Ascending aorta (tissue), 2 donors: ENCODE measurements around the gene SLC35C1. TPM values are rescaled to one million over a fixed set of nuclear protein-coding genes. Genes with fewer than 3 reads are reported as not detected.
A peak's percentile ranks its signal among the peaks of the same experiment; 100 is the strongest.

Experiments used
- DNase-seq, 2 donors: peaks; one replicate each; pipeline ENCODE4 v3.0.0-alpha.2; 2019; ENCODE audit warnings: low spot score in 2 of 2
- H3K27ac ChIP-seq, 2 donors: fragments of 200-600 bp; sonication (generic); one replicate each; pipeline ENCODE4 v1.5.1; 2016 to 2017; ENCODE audit warnings: mild to moderate bottlenecking in 1 of 2
- H3K27me3 ChIP-seq: fragments of 200-600 bp; sonication (generic); one replicate; pipeline ENCODE4 v1.5.1; 2017
- H3K36me3 ChIP-seq, 2 donors: fragments of 200-600 bp; sonication (generic); one replicate each; pipeline ENCODE4 v1.5.1; 2016
- H3K4me1 ChIP-seq, 2 donors: fragments of 200-600 bp; sonication (generic); one replicate each; pipeline ENCODE4 v1.5.1; 2016 to 2017; ENCODE audit warnings: mild to moderate bottlenecking in 1 of 2
- H3K4me3 ChIP-seq, 2 donors: fragments of 200-600 bp; sonication (generic); one replicate each; pipeline ENCODE4 v1.5.1; 2016 to 2017; ENCODE audit warnings: mild to moderate bottlenecking in 1 of 2
- H3K9me3 ChIP-seq, 2 donors: fragments of 200-600 bp; sonication (generic); one replicate each; pipeline ENCODE4 v1.5.1; 2016
- intact Hi-C: fragments of 100-400 bp; cut with DNase I; formaldehyde crosslinking; loops from one replicate; pipeline ENCODE4 v1.15.1; 2023
- total RNA-seq: library from RNA; depleted of rRNA; stranded (reverse); fragments of >200 nt; gene quantifications from one replicate; pipeline ENCODE4 v1.1.0, GENCODE V29; 2016
- TF ChIP-seq, protein P1 (sequence below), 3 experiments: fragments of 200-600 bp in 2 of 3; fragments of 450-650 bp in 1 of 3; sonication (generic) in 2 of 3; IDR thresholded peaks; one replicate each; pipeline ENCODE4 v1.5.1; 2016 to 2019; ENCODE audit warnings: antibody characterized with exemption in 3 of 3, mild to moderate bottlenecking in 1 of 3, moderate library complexity in 1 of 3

The SLC35C1 gene
- total RNA-seq: 47.7 TPM

GRCh38 chr11:45804761-45805304, at the start of gene SLC35C1:
SLC35C1 (plus strand) TSS chr11:45805149; CDS start chr11:45805802, 653 bp downstream.
- peaks cover 9 to 29% of the 10 kb centered on the region in 2 donors for H3K4me1 ChIP-seq
- TF ChIP-seq, protein P1, sequence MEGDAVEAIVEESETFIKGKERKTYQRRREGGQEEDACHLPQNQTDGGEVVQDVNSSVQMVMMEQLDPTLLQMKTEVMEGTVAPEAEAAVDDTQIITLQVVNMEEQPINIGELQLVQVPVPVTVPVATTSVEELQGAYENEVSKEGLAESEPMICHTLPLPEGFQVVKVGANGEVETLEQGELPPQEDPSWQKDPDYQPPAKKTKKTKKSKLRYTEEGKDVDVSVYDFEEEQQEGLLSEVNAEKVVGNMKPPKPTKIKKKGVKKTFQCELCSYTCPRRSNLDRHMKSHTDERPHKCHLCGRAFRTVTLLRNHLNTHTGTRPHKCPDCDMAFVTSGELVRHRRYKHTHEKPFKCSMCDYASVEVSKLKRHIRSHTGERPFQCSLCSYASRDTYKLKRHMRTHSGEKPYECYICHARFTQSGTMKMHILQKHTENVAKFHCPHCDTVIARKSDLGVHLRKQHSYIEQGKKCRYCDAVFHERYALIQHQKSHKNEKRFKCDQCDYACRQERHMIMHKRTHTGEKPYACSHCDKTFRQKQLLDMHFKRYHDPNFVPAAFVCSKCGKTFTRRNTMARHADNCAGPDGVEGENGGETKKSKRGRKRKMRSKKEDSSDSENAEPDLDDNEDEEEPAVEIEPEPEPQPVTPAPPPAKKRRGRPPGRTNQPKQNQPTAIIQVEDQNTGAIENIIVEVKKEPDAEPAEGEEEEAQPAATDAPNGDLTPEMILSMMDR (IDR thresholded peaks at IDR 0.05): peak in 2 of 3 experiments; percentile 4 to 14
- peak within 1 kb of the TSS; percentile 84 to 90 for H3K27ac ChIP-seq
- peak; percentile 89 to 98 for DNase-seq
- H3K9me3 ChIP-seq: no peaks in the 10 kb centered on the region
- intact Hi-C loops: loop anchor here (1.0 to 10.0 kb wide), 4 partner anchors 34 to 860 kb away; partner anchors contain the start of genes CRY2 and PEX16
- H3K4me3 ChIP-seq: peak within 1 kb of the TSS; percentile 89 to 99
- H3K27me3 ChIP-seq: no peaks in the 10 kb centered on the region
- peaks cover 0 to 9% of the 10 kb centered on the region in 2 donors for H3K36me3 ChIP-seq

DNA sequence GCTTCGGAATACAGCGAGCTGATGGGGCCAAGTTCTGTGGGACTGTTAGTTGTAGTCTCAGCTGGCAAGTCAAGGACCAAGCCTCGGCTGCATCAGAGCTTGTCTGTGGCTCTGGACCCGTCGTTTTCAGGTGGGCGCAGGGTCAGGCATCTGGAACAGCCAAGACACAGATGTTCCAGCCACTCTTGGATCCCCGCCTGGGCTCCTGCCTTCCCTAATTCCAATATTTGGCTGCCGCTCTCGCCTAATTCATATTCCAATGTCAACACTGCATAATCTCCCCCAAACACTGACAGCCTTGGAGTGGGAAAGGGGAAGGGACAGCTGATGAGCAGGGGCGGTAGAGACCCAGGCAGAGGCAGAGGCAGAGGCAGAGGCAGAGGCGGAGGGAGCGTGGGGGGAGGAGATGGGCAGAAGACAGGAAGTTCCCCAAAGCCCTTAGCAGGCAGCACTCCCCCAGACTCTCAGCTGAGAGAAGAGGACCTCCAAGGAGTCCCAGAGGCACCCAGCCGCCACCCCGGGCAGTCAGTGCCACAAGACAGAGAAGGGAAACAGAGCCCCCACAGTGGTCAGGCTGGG, 49.6 kb upstream of the SLC35C1 start:
- Histone ChIP-seq H3K4me1 (peaks cover 9 to 59% of the 10 kb centered on the region in 2 donors), H3K4me3 (no peak overlapping the region), H3K27me3 (no peaks in the 10 kb centered on the region), H3K36me3 (no peaks in the 10 kb centered on the region), H3K27ac (peak overlapping the region; percentile 85 to 89), H3K9me3 (no peaks in the 10 kb centered on the region)
- TF ChIP-seq, protein P1 (IDR thresholded peaks at IDR 0.05): no peak
- DNase-seq: no peak
- intact Hi-C loops: loop anchor here (5.0 kb wide), 1 partner anchor 88 kb away; the partner anchor contains the start of gene CHST1

DNA sequence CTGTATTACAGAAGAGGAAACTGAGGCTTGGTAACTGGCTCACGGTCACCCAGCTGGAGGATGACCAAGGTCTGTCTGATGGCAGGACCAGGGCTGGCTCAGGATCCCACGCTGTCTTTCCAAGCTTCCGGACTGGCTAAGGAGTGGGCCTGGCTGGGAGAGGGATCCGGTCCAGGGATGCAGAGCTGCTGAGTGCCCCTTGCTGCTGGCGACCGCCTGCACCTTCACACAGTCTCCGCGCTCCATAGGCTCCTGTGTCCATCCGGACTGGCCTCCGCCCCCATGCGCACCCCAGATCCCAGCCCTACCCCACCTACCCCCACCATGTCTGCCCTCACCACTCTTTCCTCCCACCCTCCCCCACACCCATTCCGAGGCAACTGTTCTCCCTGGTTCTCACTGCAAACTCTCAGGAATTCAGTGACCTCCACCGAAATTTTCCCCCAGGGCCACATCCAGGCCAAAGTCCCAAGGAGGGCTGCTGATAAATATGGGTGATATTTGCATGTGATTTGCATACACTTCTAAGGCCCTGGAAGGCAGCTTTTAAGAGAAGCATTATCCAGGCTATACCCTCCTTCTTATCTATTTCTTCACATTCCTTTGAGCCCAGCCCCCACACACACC, 48.5 kb upstream of the SLC35C1 start:
- H3K36me3 ChIP-seq: no peaks in the 10 kb centered on the region
- no peaks in the 10 kb centered on the region for H3K9me3 ChIP-seq
- peak overlapping the region; percentile 85 to 89 for H3K27ac ChIP-seq
- TF ChIP-seq, protein P1 (IDR thresholded peaks at IDR 0.05): no peak
- H3K4me1 ChIP-seq: peaks cover 9 to 64% of the 10 kb centered on the region in 2 donors
- DNase-seq: no peak
- no peak overlapping the region for H3K4me3 ChIP-seq
- intact Hi-C loops: loop anchor here (5.0 kb wide), 1 partner anchor 89 kb away; the partner anchor contains the start of gene CHST1
- H3K27me3 ChIP-seq: no peaks in the 10 kb centered on the region

GRCh38 chr11:45757672-45758071, 47.3 kb upstream of the SLC35C1 start:
- intact Hi-C loops: loop anchor here (5.0 kb wide), 1 partner anchor 90 kb away; the partner anchor contains the start of gene CHST1
- no peaks in the 10 kb centered on the region for H3K9me3 ChIP-seq
- DNase-seq: no peak
- no peaks in the 10 kb centered on the region for H3K27me3 ChIP-seq
- no peak overlapping the region for H3K4me3 ChIP-seq
- TF ChIP-seq, protein P1 (IDR thresholded peaks at IDR 0.05): no peak
- peak overlapping the region; percentile 85 to 89 for H3K27ac ChIP-seq
- peaks cover 9 to 64% of the 10 kb centered on the region in 2 donors for H3K4me1 ChIP-seq
- H3K36me3 ChIP-seq: no peaks in the 10 kb centered on the region

- Histone ChIP-seq H3K27ac (no peak overlapping the region), H3K4me1 (peaks cover 0 to 36% of the 10 kb centered on the region in 2 donors), H3K36me3 (no peaks in the 10 kb centered on the region), H3K9me3 (no peaks in the 10 kb centered on the region), H3K4me3 (no peak overlapping the region), H3K27me3 (no peaks in the 10 kb centered on the region)
- intact Hi-C loops: no loop called here
- no peak for DNase-seq
- TF ChIP-seq, protein P1 (IDR thresholded peaks at IDR 0.05): no peak
Measured at GRCh38 chr11:45761659-45762058, 43.3 kb upstream of the SLC35C1 start.
